GM12873 (cell line): ENCODE results near the gene CCT6A.

ENCODE experiments used
- TF ChIP-seq, protein P1 (sequence below): IDR thresholded peaks from 2 replicates; pipeline ENCODE4 v1.5.1; 2012; ENCODE audit warnings: low read depth, mild to moderate bottlenecking, moderate library complexity, low read length, control low read depth; ENCODE audit not compliant: insufficient read depth; ENCODE audit errors: missing control alignments

CCT6A gene

GRCh38 chr7:56026538-56026937 lies 25.0 kb upstream of the CCT6A start:
- TF ChIP-seq, protein P1, sequence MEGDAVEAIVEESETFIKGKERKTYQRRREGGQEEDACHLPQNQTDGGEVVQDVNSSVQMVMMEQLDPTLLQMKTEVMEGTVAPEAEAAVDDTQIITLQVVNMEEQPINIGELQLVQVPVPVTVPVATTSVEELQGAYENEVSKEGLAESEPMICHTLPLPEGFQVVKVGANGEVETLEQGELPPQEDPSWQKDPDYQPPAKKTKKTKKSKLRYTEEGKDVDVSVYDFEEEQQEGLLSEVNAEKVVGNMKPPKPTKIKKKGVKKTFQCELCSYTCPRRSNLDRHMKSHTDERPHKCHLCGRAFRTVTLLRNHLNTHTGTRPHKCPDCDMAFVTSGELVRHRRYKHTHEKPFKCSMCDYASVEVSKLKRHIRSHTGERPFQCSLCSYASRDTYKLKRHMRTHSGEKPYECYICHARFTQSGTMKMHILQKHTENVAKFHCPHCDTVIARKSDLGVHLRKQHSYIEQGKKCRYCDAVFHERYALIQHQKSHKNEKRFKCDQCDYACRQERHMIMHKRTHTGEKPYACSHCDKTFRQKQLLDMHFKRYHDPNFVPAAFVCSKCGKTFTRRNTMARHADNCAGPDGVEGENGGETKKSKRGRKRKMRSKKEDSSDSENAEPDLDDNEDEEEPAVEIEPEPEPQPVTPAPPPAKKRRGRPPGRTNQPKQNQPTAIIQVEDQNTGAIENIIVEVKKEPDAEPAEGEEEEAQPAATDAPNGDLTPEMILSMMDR = no peak

DNA sequence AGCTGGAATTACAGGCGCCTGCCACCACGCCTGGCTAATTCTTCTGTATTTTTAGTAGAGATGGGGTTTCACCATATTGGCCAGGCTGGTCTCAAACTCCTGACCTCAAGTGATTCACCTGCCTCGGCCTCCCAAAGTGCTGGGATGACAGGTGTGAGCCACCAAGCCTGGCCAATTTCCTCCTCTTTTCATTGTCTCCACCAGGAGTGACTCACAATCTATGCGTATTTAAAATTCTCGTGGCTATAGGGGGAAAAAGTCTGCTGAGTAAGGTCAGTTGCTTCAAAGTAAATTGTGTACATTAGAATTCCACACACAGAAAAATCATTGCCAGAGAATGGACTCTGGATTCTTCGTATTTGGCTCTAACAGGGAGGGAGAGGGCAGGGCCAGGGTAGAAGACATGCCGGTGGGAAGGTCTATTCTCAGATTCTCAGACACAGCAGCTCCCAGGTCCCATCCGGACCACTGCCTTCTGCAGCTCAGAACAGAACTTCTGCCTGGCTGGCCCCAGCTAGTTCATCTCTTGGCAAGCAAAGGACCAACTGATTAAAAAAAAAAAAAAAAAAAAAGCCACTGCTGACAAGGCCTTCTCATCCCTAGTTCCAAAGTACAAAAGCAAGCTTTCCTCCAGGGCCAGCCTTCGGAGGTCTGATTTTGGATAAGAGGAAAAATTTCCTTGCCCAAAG lies 22.5 kb upstream of the CCT6A start:
- TF ChIP-seq, protein P1 = no peak

DNA sequence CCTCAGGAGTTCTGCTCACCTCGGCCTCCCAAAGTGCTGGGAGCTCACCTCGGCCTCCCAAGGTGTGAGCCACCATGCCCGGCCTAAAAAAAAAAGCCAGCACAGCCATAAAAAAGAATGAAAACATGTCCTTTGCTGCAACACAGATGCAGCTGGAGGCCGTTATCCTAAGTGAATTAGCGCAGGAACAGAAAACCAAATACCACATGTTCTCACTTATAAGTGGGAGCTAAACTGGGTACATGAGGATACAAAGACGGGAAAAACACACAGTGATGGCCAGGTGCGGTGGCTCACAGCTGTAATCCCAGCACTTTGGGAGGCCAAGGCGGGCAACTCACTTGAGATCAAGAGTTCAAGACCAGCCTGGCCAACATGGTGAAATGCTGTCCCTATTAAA lies 21.2 kb upstream of the CCT6A start:
- TF ChIP-seq, protein P1 = no peak

DNA sequence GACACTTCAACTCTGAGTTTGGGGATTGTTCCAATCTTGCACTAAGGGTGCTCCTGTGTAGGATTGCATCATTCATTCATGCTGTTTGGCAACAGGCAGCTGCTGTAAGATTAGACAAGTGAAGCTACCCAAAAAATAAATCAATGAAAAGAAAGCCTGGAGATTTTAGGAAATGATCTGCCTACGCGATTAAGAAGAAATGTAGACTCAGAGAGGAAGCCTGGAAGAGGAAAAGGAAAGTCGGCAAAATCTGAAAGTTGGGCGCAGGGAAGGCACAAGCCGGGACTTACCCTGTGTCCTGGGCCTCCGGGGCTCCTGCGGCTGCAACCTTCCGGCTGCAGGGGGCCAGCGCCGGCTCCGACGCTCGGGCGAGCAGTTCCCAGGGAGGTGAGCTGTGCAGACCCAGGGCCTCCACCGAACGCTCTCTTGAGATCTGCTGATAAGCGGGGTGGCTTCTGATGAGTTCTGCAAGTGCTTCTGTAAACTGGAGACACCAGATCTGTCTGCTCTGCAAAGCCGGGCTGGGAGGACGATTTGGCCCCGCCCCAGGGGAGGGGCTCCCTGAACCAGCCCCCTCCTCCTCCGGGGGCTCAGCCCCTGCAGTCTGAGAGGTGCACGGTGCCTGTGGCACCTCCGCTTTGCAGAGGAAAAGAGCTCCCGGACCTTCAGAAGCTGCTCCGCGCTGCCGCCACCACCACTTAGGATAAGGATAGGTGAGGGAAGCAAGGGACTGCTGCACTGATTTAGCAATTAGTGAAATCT lies 17.7 kb upstream of the CCT6A start:
- TF ChIP-seq, protein P1 = peak; percentile 39

DNA sequence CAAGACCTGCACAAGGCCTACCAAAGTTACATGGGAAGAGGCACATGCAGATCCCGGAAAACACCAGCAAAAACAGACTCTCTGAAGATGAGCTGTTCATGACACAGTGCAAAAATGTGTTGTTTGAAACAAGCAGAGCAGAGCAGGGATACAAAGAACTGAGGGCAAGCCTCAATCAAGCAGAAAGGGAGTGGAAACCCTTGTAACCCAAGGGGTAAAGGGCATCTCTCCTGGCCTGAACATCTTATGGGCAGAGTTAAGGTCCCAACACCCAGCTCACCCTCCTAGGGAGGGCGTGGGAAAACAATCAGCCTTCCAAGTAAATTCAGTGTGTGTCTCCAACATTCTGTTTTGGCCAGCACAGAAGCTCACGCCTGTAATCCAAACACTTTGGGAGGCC lies 10.8 kb upstream of the CCT6A start:
- TF ChIP-seq, protein P1 = no peak

DNA sequence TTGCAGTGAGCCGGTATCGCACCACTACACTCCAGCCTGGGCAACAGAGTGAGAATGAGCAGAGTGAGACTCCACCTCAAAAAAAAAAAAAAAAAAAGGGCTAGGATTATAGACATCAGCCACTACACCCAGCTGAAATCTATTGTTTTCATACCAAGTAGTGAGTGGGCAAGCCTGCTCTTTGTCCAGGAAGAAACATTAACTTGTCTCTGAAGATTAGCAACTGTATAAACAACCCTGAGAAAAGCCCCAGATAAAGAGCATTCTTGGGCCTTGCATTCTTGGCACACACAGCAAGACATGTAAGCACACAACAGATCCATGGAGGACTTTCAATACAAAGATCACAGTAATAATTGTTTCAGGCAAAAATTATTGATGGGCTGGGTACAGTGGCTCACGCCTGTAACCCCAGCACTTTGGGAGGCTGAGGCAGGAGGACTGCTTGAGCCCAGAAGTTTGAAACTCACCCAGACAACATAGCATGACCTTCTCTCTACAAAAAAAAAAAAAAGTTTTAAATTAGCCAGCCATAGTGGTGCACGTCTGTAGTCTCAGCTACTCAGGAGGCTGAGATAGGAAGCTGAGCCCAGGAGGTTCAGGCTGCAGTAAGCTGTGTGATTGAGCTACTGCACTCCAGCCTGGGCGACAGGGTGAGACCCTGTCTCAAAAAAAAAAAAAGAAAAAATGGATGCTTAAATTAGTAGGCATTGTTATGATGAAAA lies 4.7 kb upstream of the CCT6A start:
- TF ChIP-seq, protein P1 = no peak

GRCh38 chr7:56048245-56048644 lies 3.3 kb upstream of the CCT6A start:
- TF ChIP-seq, protein P1 = no peak
